ENCODE results near the gene FBXL16. TPM values are rescaled to one million over a fixed set of nuclear protein-coding genes. Genes with fewer than 3 reads are reported as not detected.

FBXL16 gene
- polyA plus RNA-seq, 1 experiment, result 0.11 TPM

DNA sequence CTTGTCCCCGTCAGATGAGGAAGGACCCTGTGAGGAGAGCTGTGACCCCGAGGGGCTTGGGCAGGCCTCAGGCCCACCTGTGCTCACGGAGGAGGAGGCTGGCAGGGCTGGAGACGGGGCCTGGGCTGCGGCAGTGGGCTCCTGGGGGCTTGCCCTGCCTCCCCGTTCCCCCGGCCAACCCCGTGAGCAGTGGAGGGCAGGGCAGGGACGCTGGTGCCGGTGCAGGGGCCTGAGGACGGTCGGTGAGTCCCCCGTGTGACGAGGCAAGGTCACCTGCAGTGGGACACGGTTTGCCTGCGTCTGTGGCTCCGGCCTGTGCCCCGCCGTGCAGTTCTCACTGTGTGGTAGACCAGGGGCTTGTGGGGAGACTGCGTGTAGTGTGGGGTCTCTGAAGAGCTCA, 46.0 kb downstream of the FBXL16 start:
- H3K27ac ChIP-seq (ENCODE audit: low read depth, low read length), result no peak overlapping the region
- DNase-seq (ENCODE audit: low read depth, low spot score), result no peak
- ChIA-PET CTCF (no interaction called here), POLR2A (no interaction called here)
- H3K9me3 ChIP-seq (ENCODE audit: control insufficient read depth, insufficient read depth, low read length), result no peaks in the 10 kb centered on the region; the same call in 1 of the 2 replicates
- H3K27me3 ChIP-seq (ENCODE audit: control insufficient read depth, insufficient read depth, low read length), result no peaks in the 10 kb centered on the region
- TF ChIP-seq, protein P1, sequence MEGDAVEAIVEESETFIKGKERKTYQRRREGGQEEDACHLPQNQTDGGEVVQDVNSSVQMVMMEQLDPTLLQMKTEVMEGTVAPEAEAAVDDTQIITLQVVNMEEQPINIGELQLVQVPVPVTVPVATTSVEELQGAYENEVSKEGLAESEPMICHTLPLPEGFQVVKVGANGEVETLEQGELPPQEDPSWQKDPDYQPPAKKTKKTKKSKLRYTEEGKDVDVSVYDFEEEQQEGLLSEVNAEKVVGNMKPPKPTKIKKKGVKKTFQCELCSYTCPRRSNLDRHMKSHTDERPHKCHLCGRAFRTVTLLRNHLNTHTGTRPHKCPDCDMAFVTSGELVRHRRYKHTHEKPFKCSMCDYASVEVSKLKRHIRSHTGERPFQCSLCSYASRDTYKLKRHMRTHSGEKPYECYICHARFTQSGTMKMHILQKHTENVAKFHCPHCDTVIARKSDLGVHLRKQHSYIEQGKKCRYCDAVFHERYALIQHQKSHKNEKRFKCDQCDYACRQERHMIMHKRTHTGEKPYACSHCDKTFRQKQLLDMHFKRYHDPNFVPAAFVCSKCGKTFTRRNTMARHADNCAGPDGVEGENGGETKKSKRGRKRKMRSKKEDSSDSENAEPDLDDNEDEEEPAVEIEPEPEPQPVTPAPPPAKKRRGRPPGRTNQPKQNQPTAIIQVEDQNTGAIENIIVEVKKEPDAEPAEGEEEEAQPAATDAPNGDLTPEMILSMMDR (IDR thresholded peaks at IDR 0.05; ENCODE audit: low read depth, low read length), result no peak
- H3K4me3 ChIP-seq (ENCODE audit: low read depth, low read length), result no peak overlapping the region

DNA sequence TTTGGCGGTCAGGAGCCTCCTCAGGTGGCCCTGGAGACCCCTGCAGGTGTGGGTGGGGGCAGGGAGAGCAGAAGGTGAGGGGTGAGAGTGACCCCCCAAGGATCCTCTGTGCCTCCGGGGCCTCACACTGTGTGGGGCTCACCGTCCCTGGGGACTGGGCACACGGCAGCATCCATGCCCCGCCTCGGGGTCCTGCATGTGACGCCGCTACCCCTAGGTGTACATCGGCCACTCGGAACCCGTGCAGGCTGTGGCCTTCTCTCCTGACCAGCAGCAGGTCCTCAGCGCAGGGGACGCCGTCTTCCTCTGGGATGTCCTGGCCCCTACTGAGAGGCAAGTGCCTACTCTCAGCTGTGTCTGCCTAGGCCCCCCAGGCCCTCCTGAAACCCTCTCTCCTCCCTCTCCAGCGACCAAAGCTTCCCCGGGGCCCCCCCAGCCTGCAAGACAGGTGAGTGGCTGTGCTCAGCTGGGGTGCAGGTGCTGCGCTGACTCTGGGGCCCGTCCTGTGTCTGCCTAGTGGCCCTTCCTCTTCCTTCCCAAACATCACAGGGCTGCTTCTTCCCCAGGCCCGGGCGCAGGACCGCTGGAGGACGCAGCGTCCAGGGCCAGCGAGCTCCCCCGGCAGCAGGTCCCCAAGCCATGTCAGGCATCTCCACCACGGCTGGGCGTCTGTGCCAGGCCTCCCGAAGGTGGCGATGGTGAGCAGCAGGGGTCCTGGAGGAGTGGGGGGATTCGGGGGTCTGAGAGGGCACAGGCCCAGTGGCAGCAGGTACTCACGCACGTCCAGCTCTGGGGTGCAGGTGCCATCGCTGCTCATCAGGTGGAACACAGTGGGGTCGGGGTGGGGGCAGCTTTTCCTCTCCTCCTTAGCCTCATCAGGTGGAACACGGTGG, 46.7 kb downstream of the FBXL16 start:
- TF ChIP-seq, protein P1 (IDR thresholded peaks at IDR 0.05; ENCODE audit: low read depth, low read length), result no peak
- ChIA-PET POLR2A (interaction anchor here (0.6 kb wide), 1 partner anchor 11 kb away, joined by 14 read pairs; no protein-coding TSS in a partner anchor), CTCF (no interaction called here)
- Histone ChIP-seq H3K27me3 (ENCODE audit: control insufficient read depth, insufficient read depth, low read length) (no peaks in the 10 kb centered on the region), H3K4me3 (ENCODE audit: low read depth, low read length) (no peak overlapping the region), H3K9me3 (ENCODE audit: control insufficient read depth, insufficient read depth, low read length) (no peaks in the 10 kb centered on the region; the same call in 1 of the 2 replicates), H3K27ac (ENCODE audit: low read depth, low read length) (no peak overlapping the region)
- DNase-seq (ENCODE audit: low read depth, low spot score), result no peak

DNA sequence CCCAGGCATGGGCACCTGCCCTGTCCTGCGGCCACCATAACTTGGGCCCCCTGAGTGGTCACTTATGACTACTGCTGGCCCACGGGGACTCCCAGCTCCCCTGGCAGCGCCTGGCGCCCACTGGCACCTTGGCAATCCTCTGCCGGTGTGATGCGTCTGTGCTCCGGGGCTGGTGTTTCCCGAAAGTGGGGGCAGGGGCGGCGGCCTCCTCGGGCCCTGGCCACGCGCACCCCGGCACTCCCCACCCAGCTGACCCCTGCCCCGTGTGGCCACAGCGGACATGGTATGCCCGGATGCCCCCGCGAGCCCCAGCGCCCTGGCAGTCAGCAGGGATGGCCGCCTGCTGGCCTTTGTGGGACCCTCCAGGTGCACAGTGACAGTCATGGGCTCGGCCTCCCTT, 48.1 kb downstream of the FBXL16 start:
- TF ChIP-seq, protein P1 (IDR thresholded peaks at IDR 0.05; ENCODE audit: low read depth, low read length), result no peak
- Histone ChIP-seq H3K27ac (ENCODE audit: low read depth, low read length) (no peak overlapping the region), H3K4me3 (ENCODE audit: low read depth, low read length) (no peak overlapping the region), H3K27me3 (ENCODE audit: control insufficient read depth, insufficient read depth, low read length) (no peaks in the 10 kb centered on the region), H3K9me3 (ENCODE audit: control insufficient read depth, insufficient read depth, low read length) (no peaks in the 10 kb centered on the region; the same call in 1 of the 2 replicates)
- ChIA-PET POLR2A (no interaction called here), CTCF (no interaction called here)
- no peak for DNase-seq (ENCODE audit: low read depth, low spot score)

DNA sequence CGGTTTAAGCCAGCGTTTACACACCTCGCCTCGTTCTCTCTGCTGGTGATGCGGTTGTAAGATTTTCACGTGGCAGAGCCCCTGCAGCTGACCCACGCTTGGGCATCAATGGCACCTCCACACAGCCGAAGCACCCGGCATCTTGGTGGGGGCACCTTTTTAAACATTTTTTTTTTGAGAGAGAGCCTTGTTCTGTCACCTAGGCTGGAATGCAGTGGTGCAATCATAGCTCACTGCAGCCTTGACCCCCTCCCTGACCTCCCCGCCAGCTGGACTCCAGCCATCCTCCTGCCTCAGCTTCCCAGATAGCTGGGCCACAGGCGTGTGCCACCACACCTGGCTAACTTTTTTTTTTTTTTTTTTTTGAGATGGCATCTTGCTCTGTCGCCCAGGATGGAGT, 51.6 kb downstream of the FBXL16 start:
- TF ChIP-seq, protein P1 (IDR thresholded peaks at IDR 0.05; ENCODE audit: low read depth, low read length), result no peak
- CTCF ChIA-PET, result no interaction called here
- POLR2A ChIA-PET, result no interaction called here
- Histone ChIP-seq H3K9me3 (ENCODE audit: control insufficient read depth, insufficient read depth, low read length) (no peaks in the 10 kb centered on the region; the same call in 1 of the 2 replicates), H3K27me3 (ENCODE audit: control insufficient read depth, insufficient read depth, low read length) (no peaks in the 10 kb centered on the region), H3K27ac (ENCODE audit: low read depth, low read length) (no peak overlapping the region), H3K4me3 (ENCODE audit: low read depth, low read length) (no peak overlapping the region)
- no peak for DNase-seq (ENCODE audit: low read depth, low spot score)
